HepG2 (cell line): ENCODE results near the gene B3GNT9. TPM values are rescaled to one million over a fixed set of nuclear protein-coding genes. Genes with fewer than 3 reads are reported as not detected.

Experiments
- ATAC-seq: fragments of 200-7000 bp; cut with Tn5 transposase; 3 replicates; pipeline ENCODE4 v1.9.1; 2020; ENCODE audit warnings: mild to moderate bottlenecking, moderate library complexity
- BruUV-seq: library from RNA; stranded (reverse); fragments of 400-500 nt; replicated peaks from 2 replicates; lab custom pipeline; 2021; lab: Mats Ljungman, UMichigan
- CTCF ChIA-PET: fragments of 300-600 bp; formaldehyde crosslinking; extraction: SDS; loops from one replicate; lab custom pipeline; 2021; ENCODE audit warnings: low total read pairs, inconsistent platforms, low intra/inter-chr PET ratio; lab: Yijun Ruan, JAX
- POLR2A ChIA-PET: fragments of 350-600 bp; sonication (Branson Sonifier 250); formaldehyde crosslinking; loops from one replicate; lab custom pipeline; 2020; ENCODE audit warnings: antibody characterized with exemption, inconsistent platforms; lab: Yijun Ruan, JAX
- DNase-seq: peaks from one replicate; pipeline ENCODE4 v3.0.0-alpha.2; 2015; ENCODE audit warnings: low spot score
- FAIRE-seq: peaks from 3 replicates; lab custom pipeline; 2011; peaks lifted over from hg19 to GRCh38; lab: Jason Lieb, UNC
- H2AFZ ChIP-seq: one replicate; pipeline ENCODE4 v1.6.1; 2011; ENCODE audit warnings: low read length, inconsistent platforms
- H3K27ac ChIP-seq: fragments of 300-600 bp; 3 replicates; pipeline ENCODE4 v1.8.0; 2011; ENCODE audit warnings: mixed run types, mild to moderate bottlenecking, mixed read lengths, low read length, inconsistent platforms; ENCODE audit not compliant: insufficient read depth; ENCODE audit errors: extremely low read length
- H3K27me3 ChIP-seq, 2 experiments: fragments of 200-600 bp in 1 of 2; 2 replicates in 1 of 2; 3 replicates in 1 of 2; pipeline versions ENCODE4 v1.6.0 to v1.8.0; 2011; ENCODE audit warnings: low read length in 2 of 2, mild to moderate bottlenecking in 2 of 2, moderate library complexity in 2 of 2, inconsistent platforms in 1 of 2; ENCODE audit not compliant: insufficient read depth in 2 of 2, control insufficient read depth in 1 of 2
- H3K36me3 ChIP-seq, 2 experiments: fragments of 200-600 bp in 1 of 2; replicated peaks in 1 of 2; 2 replicates in 1 of 2; 3 replicates in 1 of 2; pipeline versions ENCODE4 v1.5.1 to v1.8.0; 2011; ENCODE audit warnings: low read length in 2 of 2, inconsistent platforms in 1 of 2; ENCODE audit not compliant: insufficient read depth in 2 of 2, control insufficient read depth in 1 of 2
- H3K4me1 ChIP-seq: 2 replicates; pipeline ENCODE4 v1.5.1; 2012; ENCODE audit warnings: low read length, inconsistent platforms; ENCODE audit not compliant: insufficient read depth
- H3K4me2 ChIP-seq: 2 replicates; pipeline ENCODE4 v1.6.0; 2011; ENCODE audit warnings: low read depth, low read length, inconsistent platforms
- H3K4me3 ChIP-seq, 3 experiments: fragments of 200-600 bp in 1 of 3; sonication (generic), shearing (Covaris generic) in 1 of 3; replicated peaks in 1 of 3; 2 replicates each; pipeline ENCODE4 v1.5.1; 2011 to 2016; ENCODE audit warnings: low read length in 3 of 3, inconsistent platforms in 2 of 3, low read depth in 2 of 3, mild to moderate bottlenecking in 2 of 3, control low read depth in 1 of 3, mixed read lengths in 1 of 3; ENCODE audit not compliant: insufficient read depth in 1 of 3
- H3K79me2 ChIP-seq: one replicate; pipeline ENCODE4 v1.6.1; 2011; ENCODE audit warnings: low read length, inconsistent platforms; ENCODE audit not compliant: insufficient read depth
- H3K9ac ChIP-seq: 2 replicates; pipeline ENCODE4 v1.6.0; 2011; ENCODE audit warnings: mild to moderate bottlenecking, low read depth, low read length, inconsistent platforms; ENCODE audit not compliant: insufficient read depth
- H3K9me3 ChIP-seq: 2 replicates; pipeline ENCODE4 v1.5.1; 2012; ENCODE audit warnings: mild to moderate bottlenecking, low read length
- H4K20me1 ChIP-seq: 2 replicates; pipeline ENCODE4 v1.6.0; 2011; ENCODE audit warnings: inconsistent platforms, mild to moderate bottlenecking, low read length, moderate library complexity; ENCODE audit not compliant: insufficient read depth
- PCBP1 ChIP-seq: fragments of 200-400 bp; formaldehyde crosslinking; IDR thresholded peaks from 2 replicates; pipeline ENCODE4 v1.6.1; 2017; ENCODE audit warnings: mild to moderate bottlenecking, low read depth, low read length, borderline replicate concordance
- ZNF34 ChIP-seq: sonication (generic); formaldehyde crosslinking; IDR thresholded peaks from 2 replicates; pipeline ENCODE4 v1.4.0; 2020; ENCODE audit warnings: mild to moderate bottlenecking, missing genetic modification reagents, borderline replicate concordance
- ZNF383 ChIP-seq: sonication (generic); formaldehyde crosslinking; IDR thresholded peaks from 2 replicates; pipeline ENCODE4 v1.4.0; 2020; ENCODE audit warnings: missing genetic modification reagents, mild to moderate bottlenecking, borderline replicate concordance
- WGBS: methylation state at CpG from one replicate; pipeline ENCODE4 v1.1.6; 2017; ENCODE audit warnings: low lambda C conversion rate; 5-methylcytosine and 5-hydroxymethylcytosine counted together
- in situ Hi-C: cut with HindIII; loops from 2 replicates; pipeline ENCODE4 v1.10.0; 2017; ENCODE audit warnings: low pct_unique_long_range_greater_than_20kb; ENCODE audit not compliant: extremely low pct_ligation_motif_present
- intact Hi-C: fragments of 100-400 bp; cut with micrococcal nuclease; formaldehyde crosslinking; loops from one replicate; pipeline ENCODE4 v1.10.0; 2022; ENCODE audit not compliant: unreplicated experiment
- polyA plus RNA-seq, 8 experiments: library from polyadenylated mRNA; depleted of rRNA in 3 of 8; stranded (reverse) in 7 of 8; unstranded in 1 of 8; fragments of >200 nt; fragmentation: Illumina TruSeq in 4 of 8; extraction: Trizol in 4 of 8; gene quantifications; 2 replicates each; pipeline versions ENCODE4 v1.2.1 to v1.2.3, GENCODE V29; 2011 to 2016; ENCODE audit warnings: low read depth in 4 of 8, missing spikeins in 1 of 8, mixed read lengths in 1 of 8; ENCODE audit not compliant: insufficient read depth in 1 of 8
- total RNA-seq, 5 experiments: library from RNA; depleted of rRNA; stranded (reverse); fragments of >200 nt; fragmentation: Illumina TruSeq; extraction: Trizol; gene quantifications; 2 replicates each; pipeline ENCODE4 v1.2.3, GENCODE V29; 2016; ENCODE audit warnings: low read depth in 1 of 5
- TF ChIP-seq, protein P1 (sequence below): sonication (generic); formaldehyde crosslinking; IDR thresholded peaks from 2 replicates; pipeline ENCODE4 v1.4.0; 2020; ENCODE audit warnings: missing genetic modification reagents
- TF ChIP-seq, protein P2 (sequence below): sonication (generic); formaldehyde crosslinking; IDR thresholded peaks from one replicate; pipeline ENCODE4 v1.5.1; 2020; ENCODE audit warnings: mild to moderate bottlenecking, missing genetic modification reagents; ENCODE audit errors: not compliant biosample characterization
- TF ChIP-seq, protein P3 (sequence below): IDR thresholded peaks from 2 replicates; pipeline ENCODE4 v1.6.1; 2016; ENCODE audit warnings: low read depth
- TF ChIP-seq, protein P4 (sequence below): sonication (generic); formaldehyde crosslinking; IDR thresholded peaks from 2 replicates; pipeline ENCODE4 v1.4.0; 2020; ENCODE audit warnings: mild to moderate bottlenecking, missing genetic modification reagents, borderline replicate concordance

B3GNT9 gene
- total and polyA plus RNA-seq, 2 of the 13 experiments (the other 11 are each of a cell fraction or from before 2014, with no cell fraction given): 1.5 to 3.1 TPM

DNA sequence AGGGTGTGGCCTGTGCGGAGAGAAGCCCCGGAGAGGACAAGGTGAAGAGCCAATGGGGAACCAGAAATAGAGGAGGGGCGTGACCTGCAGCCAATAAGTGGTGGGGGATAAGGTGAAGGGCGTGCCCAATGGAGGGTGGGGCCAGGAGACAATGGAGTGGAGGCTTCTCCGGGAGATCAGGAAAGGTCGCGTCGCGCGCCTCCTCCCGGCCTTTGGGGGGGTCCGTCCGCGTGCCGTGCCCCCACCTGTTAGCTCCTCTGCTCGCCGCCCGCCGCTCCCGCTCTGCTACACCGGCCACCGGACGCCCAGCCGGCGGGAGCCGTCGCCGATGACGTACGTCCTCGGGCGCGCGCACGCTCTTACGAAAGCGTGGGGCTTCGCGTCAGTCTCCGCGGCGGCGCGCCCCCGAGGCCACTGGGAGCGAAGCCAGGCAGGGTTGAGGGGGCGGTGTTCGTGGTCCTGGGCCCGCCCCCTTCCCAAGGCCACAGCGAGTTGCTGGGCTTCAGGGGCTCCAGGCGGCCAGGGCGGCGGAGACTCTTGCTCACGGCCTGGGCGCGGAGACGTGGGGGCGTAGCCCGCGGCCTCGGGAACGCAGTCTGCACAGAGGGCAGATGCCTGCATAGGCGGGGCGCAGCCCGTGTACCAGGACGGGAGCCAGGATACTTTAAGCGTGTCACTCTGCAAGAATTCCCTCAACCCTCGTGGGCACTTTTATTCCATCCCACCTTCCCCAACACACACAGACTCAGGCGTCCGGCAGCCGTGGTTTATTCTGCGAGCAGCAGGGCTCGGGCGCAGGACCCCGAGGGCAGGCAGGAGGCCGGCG lies 33.0 kb upstream of the B3GNT9 start, which contains the start of gene MATCAP1:
TSS of gene MATCAP1 (minus strand) at position 337 of the 826 bp plus-strand sequence. CDS start 3,353 bp downstream, outside the sequence.
- intact Hi-C loops (loop anchor here (1.0 kb wide), 1 partner anchor 14 kb away; the partner anchor contains the start of gene NOL3), in situ Hi-C loops (no loop called here)
- under 1% methylated on average over 51 of the region's 77 CpGs for WGBS
- H3K4me3 ChIP-seq: peak within 1 kb of the TSS; percentile 72 to 98 (median 82)
- H2AFZ ChIP-seq: no peak within 1 kb of the TSS
- peaks cover 5 to 7% of the 10 kb centered on the region in 2 experiments; a peak in 2 of 5 replicates for H3K27me3 ChIP-seq
- H3K27ac ChIP-seq: peak within 1 kb of the TSS; percentile 82
- peak; percentile 99 for FAIRE-seq
- no peaks in the 10 kb centered on the region; the same call in 1 of the 2 replicates for H4K20me1 ChIP-seq
- H3K36me3 ChIP-seq: no peaks in the 10 kb centered on the region
- H3K79me2 ChIP-seq: no peaks in the 10 kb centered on the region
- BruUV-seq: TSS peak; percentile 89
- H3K9ac ChIP-seq: peak within 1 kb of the TSS; percentile 93
- H3K4me1 ChIP-seq: peaks cover 48% of the 10 kb centered on the region
- ChIA-PET CTCF (interaction anchor here (0.6 to 2.7 kb wide), 4 partner anchors 13 to 206 kb away, joined by 3 to 28 read pairs (median 3); no protein-coding TSS in a partner anchor), POLR2A (interaction anchor here (1.0 to 2.8 kb wide), 4 partner anchors 10 to 155 kb away, joined by 4 to 18 read pairs (median 4); partner anchors contain the start of genes CBFB, FBXL8 and NOL3)
- peak; percentile 99 for DNase-seq
- peak; percentile 84 for ATAC-seq
- peak within 1 kb of the TSS; percentile 96 for H3K4me2 ChIP-seq
- H3K9me3 ChIP-seq: no peaks in the 10 kb centered on the region
- TF ChIP-seq ZNF383: no peak
- TF ChIP-seq, protein P1, sequence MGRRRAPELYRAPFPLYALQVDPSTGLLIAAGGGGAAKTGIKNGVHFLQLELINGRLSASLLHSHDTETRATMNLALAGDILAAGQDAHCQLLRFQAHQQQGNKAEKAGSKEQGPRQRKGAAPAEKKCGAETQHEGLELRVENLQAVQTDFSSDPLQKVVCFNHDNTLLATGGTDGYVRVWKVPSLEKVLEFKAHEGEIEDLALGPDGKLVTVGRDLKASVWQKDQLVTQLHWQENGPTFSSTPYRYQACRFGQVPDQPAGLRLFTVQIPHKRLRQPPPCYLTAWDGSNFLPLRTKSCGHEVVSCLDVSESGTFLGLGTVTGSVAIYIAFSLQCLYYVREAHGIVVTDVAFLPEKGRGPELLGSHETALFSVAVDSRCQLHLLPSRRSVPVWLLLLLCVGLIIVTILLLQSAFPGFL (CRISPR knock-in tag): no peak
- TF ChIP-seq, protein P2, sequence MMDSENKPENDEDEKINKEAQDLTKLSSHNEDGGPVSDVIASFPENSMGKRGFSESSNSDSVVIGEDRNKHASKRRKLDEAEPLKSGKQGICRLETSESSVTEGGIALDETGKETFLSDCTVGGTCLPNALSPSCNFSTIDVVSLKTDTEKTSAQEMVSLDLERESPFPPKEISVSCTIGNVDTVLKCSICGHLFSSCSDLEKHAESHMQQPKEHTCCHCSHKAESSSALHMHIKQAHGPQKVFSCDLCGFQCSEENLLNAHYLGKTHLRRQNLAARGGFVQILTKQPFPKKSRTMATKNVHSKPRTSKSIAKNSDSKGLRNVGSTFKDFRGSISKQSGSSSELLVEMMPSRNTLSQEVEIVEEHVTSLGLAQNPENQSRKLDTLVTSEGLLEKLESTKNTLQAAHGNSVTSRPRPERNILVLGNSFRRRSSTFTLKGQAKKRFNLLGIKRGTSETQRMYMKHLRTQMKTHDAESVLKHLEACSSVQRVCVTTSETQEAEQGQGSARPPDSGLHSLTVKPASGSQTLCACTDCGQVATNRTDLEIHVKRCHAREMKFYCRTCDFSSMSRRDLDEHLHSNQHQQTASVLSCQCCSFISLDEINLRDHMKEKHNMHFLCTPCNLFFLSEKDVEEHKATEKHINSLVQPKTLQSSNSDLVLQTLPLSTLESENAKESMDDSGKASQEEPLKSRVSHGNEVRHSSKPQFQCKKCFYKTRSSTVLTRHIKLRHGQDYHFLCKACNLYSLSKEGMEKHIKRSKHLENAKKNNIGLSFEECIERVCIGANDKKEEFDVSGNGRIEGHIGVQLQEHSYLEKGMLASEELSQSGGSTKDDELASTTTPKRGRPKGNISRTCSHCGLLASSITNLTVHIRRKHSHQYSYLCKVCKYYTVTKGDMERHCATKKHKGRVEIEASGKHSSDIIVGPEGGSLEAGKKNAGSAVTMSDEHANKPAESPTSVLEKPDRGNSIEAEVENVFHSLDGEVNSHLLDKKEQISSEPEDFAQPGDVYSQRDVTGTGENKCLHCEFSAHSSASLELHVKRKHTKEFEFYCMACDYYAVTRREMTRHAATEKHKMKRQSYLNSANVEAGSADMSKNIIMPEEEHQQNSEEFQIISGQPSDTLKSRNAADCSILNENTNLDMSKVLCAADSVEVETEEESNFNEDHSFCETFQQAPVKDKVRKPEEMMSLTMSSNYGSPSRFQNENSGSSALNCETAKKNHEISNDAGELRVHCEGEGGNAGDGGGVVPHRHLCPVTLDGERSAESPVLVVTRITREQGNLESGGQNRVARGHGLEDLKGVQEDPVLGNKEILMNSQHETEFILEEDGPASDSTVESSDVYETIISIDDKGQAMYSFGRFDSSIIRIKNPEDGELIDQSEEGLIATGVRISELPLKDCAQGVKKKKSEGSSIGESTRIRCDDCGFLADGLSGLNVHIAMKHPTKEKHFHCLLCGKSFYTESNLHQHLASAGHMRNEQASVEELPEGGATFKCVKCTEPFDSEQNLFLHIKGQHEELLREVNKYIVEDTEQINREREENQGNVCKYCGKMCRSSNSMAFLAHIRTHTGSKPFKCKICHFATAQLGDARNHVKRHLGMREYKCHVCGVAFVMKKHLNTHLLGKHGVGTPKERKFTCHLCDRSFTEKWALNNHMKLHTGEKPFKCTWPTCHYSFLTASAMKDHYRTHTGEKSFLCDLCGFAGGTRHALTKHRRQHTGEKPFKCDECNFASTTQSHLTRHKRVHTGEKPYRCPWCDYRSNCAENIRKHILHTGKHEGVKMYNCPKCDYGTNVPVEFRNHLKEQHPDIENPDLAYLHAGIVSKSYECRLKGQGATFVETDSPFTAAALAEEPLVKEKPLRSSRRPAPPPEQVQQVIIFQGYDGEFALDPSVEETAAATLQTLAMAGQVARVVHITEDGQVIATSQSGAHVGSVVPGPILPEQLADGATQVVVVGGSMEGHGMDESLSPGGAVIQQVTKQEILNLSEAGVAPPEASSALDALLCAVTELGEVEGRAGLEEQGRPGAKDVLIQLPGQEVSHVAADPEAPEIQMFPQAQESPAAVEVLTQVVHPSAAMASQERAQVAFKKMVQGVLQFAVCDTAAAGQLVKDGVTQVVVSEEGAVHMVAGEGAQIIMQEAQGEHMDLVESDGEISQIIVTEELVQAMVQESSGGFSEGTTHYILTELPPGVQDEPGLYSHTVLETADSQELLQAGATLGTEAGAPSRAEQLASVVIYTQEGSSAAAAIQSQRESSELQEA: peak; percentile 92
- no peak; the same call in 1 of the 2 replicates for TF ChIP-seq ZNF34
- TF ChIP-seq, protein P3, sequence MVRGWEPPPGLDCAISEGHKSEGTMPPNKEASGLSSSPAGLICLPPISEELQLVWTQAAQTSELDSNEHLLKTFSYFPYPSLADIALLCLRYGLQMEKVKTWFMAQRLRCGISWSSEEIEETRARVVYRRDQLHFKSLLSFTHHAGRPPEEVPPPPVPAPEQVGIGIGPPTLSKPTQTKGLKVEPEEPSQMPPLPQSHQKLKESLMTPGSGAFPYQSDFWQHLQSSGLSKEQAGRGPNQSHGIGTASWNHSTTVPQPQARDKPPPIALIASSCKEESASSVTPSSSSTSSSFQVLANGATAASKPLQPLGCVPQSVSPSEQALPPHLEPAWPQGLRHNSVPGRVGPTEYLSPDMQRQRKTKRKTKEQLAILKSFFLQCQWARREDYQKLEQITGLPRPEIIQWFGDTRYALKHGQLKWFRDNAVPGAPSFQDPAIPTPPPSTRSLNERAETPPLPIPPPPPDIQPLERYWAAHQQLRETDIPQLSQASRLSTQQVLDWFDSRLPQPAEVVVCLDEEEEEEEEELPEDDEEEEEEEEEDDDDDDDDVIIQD: peak; percentile 49; the same call in 1 of the 2 replicates
- TF ChIP-seq PCBP1: peak; percentile 66; the same call in 1 of the 2 replicates
- TF ChIP-seq, protein P4, sequence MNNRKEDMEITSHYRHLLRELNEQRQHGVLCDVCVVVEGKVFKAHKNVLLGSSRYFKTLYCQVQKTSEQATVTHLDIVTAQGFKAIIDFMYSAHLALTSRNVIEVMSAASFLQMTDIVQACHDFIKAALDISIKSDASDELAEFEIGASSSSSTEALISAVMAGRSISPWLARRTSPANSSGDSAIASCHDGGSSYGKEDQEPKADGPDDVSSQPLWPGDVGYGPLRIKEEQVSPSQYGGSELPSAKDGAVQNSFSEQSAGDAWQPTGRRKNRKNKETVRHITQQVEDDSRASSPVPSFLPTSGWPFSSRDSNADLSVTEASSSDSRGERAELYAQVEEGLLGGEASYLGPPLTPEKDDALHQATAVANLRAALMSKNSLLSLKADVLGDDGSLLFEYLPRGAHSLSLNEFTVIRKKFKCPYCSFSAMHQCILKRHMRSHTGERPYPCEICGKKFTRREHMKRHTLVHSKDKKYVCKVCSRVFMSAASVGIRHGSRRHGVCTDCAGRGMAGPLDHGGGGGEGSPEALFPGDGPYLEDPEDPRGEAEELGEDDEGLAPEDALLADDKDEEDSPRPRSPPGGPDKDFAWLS (CRISPR knock-in tag): no peak
